ENCODE results near the gene LEP.

GRCh38 chr7:128279124-128279713 lies 38.1 kb downstream of the LEP start:
- TF ChIP-seq EZH2 (IDR thresholded peaks at IDR 0.05; ENCODE audit: low read length, missing control alignments) (no peak), CTCF (conservative IDR thresholded peaks at IDR 0.05 in 1 of 2, IDR thresholded peaks at IDR 0.05 in 1 of 2; ENCODE audit: low read depth in 1 of 2, low read length in 2 of 2) (no peak)
